ENCODE measurements around the gene HUNK.

Gene HUNK

GRCh38 chr21:31897311-31897710 is 24.5 kb downstream of the HUNK start:
- no peak for DNase-seq

GRCh38 chr21:31898933-31899630 is 26.3 kb downstream of the HUNK start:
- no peak for DNase-seq

GRCh38 chr21:31900121-31900895 is 27.5 kb downstream of the HUNK start:
- DNase-seq: no peak

- no peak for DNase-seq
Observed at GRCh38 chr21:31901315-31901714, 28.5 kb downstream of the HUNK start.

GRCh38 chr21:31902438-31902837 is 29.6 kb downstream of the HUNK start:
- no peak for DNase-seq

DNA sequence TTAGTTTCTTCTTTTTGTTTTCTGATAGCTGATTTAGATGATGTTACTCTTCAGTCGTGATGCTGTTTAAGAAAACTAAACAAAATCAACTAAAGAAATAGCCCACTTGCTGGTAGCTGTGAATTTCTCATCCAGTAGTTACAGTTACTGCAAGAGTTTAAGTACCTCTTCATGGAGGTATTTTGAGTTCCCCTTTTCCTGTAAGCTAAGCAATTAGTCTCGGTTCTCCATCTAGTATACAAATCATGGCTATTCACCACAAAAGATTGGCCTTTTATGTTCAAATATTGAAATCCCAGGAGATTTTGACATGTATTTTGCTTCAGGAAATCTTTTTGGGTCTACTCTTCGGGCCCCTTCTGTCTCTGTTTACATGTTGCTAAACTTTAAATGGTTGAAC is 31.1 kb downstream of the HUNK start:
- DNase-seq: no peak

DNA sequence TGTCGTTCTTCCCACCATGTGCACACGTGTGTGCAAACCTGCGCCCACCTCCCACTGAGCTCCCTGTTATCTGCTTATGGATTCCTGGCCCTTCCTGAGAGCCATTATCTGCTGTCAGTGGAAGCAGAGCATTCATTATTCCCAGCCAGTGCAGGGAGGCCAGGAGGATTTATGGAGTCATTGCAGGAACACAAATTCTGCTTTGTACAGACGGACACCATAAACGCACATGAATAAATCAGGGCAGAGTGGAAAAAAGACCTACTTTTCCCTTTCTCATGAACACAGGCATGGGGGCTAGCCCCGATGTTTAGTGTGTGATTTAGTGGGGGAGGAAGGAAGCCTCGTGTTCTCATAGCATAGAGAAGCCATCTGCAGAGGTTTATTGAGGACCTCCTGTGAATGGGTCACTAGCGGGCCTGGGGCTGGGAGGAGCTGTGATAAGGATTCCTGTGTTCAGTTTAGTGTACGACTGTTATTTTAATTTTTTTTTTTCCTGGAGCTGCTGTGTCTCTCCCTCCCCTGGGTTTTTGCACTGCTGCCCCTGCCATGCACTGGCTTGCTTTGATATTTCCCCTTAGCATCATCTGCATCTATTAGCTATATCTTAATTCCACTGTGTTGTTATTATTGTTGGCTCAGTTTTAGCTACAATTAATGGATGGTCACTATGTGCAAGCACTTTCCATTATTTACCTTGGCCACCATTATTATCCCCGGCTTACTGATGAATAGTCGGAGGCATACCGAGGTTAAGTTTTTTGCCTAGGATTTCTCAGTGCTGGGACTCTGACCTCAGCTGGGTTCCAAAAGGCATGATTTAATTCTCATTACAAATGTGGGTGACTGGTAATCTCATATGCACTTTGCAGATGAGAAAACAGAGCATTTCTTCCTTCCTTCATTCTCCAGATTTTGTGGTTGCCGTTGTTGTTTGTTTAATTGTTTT is 33.0 kb downstream of the HUNK start:
- no peak for DNase-seq

- DNase-seq: peak; percentile 49
Observed at GRCh38 chr21:31908106-31909031, 35.5 kb downstream of the HUNK start.

DNA sequence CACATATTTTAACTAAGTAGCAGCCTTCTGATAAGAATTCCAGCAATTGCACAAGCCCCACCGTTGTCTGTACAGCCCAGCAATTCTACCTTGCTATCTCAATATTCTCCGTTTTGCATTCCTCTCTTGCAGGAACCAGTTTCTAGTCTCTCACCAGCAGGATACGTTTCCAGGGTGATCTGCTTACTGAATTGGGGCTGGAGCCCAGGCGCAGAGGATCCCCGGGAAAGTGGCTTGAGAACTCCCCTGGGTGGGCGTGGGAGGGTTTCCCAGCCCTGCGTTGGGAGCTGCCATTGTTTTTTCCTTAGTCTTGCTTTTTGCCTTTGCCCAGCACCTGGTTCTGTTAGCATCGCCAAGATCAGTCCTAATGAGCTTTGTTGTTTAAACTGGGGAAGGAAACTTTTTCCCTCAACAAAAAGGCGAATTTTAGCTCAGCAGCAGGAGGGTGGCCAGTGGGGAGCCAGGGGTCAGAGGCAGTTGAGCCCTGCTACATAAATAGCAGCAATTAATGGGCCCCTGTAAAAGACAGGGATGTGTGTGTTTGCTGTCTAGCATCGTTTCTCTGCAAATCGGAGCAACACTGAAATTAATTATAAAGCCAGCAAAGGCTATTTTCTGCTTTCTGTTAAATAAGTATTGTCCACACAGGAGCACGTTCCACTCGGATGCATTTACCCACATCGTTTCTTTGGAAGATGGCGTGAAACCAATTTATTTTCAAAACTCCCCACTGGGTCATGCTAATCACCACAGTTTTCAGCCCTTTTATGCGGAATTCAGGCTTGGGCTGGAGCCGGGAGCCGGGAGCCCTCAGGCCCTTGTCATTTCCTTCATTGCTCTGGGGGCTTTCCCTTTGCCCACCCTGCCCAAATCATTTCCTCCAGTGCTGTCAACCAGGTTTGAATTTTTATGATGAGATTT is 36.6 kb downstream of the HUNK start:
- peak; percentile 69 for DNase-seq

DNA sequence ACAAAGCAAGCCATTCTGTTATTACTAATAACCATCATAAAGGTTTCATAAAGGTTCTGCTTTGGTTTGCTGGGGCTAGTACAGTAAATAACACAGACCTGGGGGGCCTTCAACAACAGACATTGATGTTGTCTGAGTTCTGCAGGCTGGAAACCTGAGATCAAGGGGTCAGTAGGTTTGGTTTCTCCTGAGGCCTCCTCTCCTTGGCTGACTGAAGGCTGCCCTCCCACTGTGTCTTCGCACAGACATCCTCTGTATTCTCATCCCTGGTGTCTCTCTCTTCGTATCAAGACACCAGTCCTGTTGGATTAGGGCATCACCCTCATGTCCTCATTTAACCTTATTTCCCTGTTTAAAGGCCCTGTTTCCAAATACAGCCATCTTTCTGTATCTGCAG is 37.3 kb downstream of the HUNK start:
- DNase-seq: peak; percentile 63

DNA sequence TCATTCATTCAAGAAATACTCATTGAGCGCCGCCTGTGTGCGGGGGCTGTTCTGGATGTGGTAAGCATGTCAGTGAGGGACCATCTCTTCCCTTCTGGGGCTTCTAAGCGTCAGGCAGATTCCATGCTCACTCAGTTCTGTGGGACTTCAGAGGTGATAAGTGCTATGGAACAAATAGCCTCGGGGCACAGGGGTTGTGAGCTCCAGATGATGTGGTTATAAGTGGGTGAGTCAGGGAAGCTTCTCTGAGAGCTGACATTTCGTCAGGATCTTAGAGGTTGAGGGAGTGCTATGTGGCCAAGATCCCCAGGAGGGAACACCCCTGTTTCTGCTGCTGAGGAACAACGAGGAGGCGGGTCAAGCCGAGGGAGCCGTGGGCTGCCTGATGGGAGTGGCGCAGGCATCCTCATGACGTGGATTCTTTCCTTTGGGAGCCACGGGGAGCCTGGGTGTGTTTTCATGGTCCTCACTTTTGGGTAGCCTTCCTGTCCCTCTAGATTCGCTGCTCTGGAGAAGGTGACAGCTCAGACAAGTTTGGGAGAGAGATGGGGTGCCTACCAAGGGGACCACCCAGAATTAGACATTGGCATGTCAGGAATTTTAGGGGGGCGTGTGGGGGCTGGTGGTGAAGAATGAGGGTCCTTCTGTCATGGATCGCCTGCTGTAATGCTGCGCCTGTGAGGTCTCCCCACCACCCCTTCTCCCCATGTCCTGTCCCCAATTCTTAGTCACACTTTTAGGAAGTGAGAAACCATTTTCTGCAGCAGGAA is 38.5 kb downstream of the HUNK start:
- DNase-seq: peak; percentile 67

DNA sequence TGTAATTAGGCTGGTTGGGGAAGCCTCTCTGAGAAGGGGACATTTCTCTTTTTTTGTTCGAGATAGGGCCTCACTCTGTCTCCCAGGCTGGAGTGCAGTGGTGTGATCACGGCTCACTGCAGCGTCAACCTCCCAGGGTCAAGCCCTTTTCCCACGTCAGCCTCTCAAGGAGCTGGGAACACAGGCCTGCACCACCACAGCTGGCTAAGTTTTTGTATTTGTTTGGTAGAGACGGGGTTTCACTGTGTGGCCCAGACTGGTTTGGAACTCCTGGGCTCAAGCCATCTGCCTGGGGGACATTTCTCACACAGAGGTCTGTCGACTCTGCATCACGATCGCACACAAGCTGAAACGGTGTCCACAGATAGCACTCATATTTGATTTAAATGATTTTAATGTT is 39.7 kb downstream of the HUNK start:
- no peak for DNase-seq

GRCh38 chr21:31913182-31913608 is 40.4 kb downstream of the HUNK start:
- no peak for DNase-seq

GRCh38 chr21:31914472-31914871 is 41.7 kb downstream of the HUNK start:
- DNase-seq: no peak

DNA sequence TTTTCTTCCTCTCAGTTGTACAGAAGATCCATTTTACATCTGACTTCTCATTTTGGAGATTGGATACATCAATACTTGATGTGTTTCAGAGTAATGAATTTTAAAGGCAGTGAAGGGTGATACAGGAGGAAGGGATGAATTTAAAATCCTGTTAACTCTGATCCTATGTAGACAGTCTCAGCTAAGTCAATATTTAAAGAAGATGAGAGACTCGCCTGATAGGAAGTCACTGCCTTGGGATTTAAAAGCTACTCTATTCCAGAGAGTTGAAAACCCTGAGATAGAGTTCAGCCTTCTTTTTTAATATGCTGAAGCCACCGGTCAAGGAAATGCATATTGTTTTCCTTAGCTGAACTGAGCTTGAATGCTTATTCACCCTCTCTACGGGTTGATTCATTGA is 42.7 kb downstream of the HUNK start:
- no peak for DNase-seq

DNA sequence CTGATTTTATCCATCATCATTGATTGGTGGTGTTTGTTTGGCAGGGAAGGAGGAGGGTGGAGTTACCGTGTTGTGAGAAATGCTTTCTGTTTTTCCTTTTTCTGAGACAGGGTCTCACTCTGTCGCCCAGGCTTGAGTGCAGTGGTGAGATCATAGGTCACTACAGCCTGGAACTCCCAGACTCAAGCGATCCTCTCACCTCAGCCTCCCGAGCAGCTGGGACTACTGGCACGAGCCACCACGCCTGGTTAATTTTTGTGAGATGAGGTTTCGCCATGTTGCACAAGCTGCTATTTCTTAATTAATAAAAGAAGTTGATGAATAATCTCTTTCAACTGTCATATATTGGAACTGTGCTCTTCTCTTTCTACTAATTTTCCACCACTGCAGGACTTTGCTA is 44.3 kb downstream of the HUNK start:
- no peak for DNase-seq

DNA sequence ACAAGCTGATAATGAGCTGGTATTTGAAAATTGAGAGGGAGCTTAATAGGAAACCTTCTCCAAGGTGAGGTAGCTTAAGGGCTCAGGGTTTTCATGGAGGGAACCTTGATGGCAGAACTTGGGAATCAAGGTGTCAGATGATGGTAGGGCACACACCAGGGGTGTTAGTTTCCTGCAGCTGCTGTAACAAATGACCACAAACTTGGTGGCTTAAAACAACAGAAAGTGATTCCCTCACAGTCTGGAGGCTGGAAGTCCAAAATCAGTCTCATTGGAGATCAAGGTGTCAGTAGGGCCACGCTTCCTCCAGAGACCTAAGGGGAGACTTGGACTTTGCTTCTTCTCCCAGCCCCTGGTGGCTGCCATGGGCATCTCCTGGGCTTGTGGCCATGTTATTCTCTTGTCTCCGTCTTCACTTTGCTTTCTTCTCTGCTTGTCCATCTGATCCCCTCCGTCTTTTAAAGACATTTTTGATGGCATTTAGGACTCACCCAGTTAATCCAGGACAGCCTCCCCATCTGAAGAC is 45.5 kb downstream of the HUNK start:
- DNase-seq: no peak

GRCh38 chr21:31920275-31920674 is 47.5 kb downstream of the HUNK start:
- no peak for DNase-seq

DNA sequence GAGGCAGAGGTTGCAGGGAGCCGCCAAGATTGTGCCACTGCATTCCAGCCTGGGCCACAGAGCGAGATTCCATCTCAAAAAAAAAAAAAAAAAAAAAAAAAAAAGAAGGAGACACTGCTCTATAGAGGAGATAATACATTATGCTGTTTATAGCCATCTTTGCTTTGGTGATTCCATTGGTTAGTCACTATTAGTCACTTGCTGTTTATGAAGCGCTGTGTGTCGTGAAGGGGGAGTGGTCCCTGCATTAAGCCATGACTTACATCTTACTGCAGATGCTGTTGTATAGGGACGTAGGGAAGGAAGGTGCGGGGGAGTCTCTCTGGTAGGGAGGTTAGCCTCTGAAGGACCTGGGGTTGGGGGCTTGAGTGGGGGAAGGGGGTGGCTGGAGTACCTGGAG is 48.3 kb downstream of the HUNK start:
- DNase-seq: no peak

DNA sequence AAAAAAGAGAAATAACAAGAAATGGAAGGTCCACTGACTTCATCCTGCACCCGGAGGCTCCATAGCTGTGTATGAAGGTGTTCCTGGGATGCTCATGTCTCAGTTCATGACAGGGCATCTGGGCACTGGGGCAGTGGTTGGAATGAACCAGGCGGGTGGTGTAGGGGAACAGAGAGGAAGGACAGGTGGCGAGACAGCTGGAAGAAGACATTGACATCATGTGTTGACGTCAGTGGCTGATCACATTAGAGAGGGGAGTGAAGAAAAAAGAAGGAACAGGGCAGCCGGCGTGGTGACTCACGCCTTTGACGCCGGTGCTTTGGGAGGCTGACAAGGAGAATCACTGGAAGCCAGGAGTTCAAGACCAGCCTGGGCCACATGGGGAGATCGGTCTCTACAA is 50.1 kb downstream of the HUNK start:
- no peak for DNase-seq
